ENCODE data around the gene P2RX4.
"Not testable (repeated sequence)": the region's sequence is repeated elsewhere in the genome, so short reads cannot be mapped to it uniquely, and the experiment has no call there.

P2RX4 gene

DNA sequence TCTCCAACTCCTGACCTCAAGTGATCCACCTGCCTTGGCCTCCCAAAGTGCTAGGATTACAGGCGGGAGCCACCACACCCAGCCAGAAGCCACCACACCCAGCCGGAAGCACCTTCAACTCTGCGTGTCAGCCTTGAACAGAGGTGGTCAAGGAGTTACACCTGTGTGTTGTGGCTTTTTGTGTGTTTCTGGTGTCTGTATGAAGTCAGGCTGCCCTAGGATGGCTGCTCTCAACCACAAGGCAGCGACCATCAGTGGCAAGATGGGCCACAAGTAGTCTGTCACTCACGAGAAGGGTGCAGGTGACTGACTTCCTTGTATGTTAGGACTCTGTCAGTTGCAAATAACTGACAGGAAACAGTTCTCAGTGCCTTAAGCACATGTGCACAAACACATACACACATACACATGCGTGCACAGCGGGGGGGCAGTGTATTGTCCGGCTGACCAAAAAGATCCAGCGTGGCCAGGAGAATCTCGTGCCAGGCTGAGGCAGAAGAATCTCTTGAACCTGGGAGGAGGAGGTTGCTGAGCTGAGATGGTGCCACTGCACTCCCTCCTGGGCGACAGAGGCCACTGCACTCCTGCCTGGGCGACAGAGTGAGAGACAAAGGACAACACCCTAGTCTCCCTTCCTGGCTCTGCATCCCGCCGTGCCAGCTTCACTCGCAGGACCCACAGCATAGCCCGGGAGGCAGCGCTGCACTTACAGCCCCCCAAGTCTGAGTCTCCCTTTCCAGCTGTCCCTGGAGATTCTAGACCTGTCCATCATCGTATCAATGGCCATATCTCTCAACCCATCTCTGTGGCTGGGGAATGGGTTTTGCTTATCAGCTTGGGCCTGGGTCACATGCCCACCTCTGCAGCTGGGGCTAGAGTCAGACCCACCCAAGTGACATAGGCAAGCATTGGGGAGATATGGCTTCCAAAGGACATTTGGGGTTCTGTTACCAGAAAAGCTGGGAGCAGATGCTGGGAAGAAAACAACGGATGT is 13.7 kb downstream of the P2RX4 start:
- no peak for DNase-seq

DNA sequence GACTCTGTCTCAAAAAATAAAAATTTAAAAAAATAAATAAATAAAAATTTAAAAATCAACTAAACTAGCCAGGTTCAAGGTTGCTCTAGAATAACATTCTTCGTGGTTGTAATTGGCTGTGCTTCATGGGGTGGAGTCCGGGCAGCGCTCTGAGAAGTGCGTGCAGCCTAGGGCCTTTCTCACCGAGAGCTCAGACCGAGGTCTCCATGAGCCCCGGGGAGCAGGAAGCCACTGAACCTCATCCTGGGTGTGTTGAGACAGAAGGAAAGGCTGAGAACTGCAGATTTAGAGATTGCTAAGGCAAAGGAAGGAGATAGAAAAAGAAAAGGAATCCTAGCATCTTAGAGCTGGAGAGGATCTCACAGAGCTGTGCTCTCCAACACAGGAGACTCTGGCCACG is 14.7 kb downstream of the P2RX4 start:
- no peak for DNase-seq

DNA sequence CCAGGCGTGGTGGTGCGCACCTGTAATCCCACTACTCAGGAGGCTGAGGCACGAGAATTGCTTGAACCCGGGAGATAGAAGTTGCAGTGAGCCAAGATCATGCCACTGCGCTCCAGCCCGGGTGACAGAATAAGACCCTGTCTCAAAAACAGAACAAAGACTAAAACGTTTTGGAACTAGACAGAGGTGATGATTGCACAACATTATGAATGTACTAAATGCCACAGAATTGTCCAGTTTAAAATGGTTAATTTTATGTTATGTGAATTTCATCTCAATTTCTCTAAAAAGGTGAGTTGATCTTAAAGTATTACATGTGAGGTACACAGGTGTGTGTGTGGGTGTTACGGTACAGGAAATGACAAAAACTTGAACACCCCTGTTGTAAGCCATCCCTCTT is 16.5 kb downstream of the P2RX4 start:
- no peak for DNase-seq

DNA sequence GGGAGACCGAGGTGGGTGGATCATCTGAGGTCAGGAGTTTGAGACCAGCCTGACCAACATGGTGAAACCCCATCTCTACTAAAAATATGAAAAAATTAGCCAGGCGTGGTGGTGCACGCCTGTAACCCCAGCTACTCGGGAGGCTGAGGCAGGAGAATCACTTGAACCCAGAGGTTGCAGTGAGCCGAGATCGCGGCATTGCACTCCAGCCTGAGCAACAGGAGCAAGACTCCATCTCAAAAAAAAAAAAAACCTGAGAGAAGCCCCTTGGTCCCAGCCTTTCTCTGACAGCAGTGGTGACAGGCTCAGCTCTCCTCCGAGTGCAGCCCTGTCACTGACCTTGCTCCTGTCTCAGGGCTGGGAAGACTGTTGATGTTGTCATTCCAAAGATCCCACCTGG is 16.9 kb downstream of the P2RX4 start:
- not testable (repeated sequence) for DNase-seq

DNA sequence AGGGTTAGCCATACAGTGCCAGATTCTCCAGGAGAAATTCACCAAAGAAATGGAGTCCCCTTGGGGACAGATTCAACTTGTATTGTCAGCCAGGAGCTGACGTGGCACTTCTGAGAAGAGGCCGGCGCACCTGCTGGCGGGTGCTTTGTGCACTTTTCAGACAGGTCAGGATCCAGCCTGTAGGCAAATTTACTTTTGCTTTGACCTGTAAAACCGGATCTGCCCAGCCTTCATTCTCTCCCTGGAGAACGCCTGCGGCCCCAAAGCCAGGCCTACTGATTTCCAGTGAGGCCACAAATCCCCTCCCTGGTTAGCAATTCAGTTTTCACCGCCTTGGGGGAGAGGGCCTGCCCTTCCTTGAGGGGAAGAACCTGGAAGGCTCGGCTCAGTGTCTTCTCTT is 17.4 kb downstream of the P2RX4 start:
- no peak for DNase-seq

DNA sequence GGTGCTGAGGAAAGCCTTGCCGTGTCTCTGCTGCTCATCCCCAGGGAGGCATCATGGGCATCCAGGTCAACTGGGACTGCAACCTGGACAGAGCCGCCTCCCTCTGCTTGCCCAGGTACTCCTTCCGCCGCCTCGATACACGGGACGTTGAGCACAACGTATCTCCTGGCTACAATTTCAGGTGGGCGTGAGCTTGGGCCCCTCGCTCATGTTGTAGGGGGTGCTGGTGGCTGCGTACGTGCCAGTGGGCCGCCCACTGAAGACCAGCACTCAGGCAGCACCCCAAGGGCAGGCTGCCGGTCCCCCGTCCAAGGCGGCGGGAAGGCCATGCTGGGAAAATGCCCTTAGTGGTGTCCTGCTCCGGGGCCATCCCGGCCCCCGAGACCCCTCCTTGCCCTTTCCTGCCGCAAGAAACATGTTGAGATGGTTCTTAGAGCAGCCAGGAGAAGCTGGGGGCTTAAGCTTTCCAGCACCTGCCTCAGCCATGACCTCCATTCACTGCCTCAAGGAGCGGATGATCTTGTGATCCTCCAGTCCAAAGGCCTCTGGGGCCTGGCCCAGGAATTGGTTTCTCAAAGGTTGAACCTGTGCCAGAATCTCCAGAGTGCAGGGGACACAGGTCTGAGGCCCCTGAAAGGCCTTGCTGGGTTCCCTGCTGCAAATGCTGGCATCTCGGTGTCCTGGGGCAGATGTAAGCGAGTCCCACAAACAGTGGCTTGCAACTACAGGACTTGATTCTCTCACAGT is 19.2 kb downstream of the P2RX4 start:
- no peak for DNase-seq

DNA sequence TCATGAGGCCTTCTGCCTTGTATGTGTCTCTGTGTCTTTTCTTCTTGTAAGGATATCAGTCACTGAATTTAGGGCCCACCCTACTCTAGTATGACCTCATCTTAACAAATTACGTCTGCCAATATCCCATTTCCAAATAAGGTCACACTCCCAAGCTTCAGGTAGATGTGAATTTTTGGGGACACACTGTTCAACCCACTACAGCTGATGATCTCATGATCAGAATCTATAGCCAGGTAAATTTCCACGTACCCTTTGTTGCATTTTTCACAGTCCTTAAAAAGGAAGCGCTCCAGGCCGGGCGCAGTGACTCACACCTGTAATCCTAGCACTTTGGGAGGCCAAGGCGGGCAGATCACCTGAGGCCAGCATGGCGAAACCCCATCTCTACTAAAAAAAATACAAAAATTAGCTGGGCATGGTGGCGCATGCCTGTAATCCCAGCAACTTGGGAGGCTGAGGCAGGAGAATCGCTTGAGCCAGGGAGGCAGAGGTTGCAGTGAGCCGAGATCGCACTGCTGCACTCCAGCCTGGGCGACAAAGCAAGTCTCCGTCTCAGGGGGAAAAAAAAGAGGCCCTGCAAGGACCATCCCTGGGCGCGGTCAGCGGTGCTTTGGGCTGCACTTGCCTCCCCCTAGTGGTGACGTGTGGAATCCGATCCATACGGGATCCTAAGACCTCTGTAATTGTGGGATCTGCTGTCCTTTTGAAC is 20.1 kb downstream of the P2RX4 start:
- peak; percentile 84 to 91 (median 90) for DNase-seq

DNA sequence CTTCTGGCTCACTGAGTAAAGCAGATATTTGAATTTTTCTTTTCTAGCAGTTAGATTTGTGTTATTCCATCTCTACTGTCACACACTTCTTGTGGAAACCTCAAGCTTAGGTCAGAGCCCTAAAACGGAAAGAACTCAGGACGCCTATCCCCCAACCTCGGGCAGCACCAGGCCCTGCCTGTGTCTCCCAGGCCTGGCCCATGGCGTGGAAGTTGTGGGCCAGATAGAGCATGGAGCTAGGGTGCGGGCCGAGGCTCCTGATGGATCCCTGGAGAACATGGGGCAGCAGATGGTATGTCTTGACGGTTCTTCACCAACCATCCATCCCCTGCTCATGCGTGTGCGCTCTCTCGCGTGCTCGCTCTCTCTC is 20.6 kb downstream of the P2RX4 start:
- no peak for DNase-seq

DNA sequence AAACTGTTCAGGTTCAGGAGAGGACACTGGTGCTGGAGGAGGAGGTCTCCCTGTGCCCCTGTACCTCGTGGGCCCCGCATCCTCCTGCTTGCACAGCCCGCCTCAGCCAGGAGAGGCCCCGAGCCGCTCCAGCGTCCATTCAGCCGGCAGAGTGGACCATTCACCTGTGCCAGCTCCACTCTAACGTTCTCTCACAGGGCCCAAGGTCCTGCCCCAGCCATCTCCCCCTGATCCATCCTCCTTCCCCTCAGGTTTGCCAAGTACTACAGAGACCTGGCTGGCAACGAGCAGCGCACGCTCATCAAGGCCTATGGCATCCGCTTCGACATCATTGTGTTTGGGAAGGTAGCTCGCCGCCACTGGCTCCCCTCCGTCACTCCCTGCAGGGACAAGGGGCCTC is 22.2 kb downstream of the P2RX4 start:
- no peak for DNase-seq

DNA sequence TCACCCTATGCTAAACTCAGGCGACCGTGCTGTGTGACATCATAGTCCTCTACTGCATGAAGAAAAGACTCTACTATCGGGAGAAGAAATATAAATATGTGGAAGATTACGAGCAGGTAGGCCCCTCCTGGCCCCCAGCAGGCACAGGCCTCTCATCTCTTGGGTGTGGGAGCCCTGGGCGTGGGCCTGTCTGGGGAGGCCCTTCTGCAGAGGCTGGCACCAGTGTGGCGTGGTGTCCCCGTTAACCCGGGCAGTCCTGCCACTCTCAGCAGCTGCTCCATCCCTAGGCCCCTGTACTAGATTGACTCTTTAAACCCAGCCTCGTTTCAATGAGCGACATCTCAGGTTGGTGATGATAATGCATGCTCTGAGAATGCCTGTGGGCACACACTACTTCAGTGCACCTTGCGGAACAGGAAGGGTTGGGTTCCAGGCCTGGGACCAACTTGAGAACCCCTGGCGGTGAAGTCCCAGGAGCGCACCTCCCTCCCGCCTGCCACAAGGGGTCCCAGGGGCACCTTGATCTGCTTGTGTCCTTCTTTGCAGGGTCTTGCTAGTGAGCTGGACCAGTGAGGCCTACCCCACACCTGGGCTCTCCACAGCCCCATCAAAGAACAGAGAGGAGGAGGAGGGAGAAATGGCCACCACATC is 23.2 kb downstream of the P2RX4 start:
- DNase-seq, result no peak

DNA sequence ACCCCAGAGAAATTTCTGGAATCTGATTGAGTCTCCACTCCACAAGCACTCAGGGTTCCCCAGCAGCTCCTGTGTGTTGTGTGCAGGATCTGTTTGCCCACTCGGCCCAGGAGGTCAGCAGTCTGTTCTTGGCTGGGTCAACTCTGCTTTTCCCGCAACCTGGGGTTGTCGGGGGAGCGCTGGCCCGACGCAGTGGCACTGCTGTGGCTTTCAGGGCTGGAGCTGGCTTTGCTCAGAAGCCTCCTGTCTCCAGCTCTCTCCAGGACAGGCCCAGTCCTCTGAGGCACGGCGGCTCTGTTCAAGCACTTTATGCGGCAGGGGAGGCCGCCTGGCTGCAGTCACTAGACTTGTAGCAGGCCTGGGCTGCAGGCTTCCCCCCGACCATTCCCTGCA is 23.7 kb downstream of the P2RX4 start:
- DNase-seq, result no peak

DNA sequence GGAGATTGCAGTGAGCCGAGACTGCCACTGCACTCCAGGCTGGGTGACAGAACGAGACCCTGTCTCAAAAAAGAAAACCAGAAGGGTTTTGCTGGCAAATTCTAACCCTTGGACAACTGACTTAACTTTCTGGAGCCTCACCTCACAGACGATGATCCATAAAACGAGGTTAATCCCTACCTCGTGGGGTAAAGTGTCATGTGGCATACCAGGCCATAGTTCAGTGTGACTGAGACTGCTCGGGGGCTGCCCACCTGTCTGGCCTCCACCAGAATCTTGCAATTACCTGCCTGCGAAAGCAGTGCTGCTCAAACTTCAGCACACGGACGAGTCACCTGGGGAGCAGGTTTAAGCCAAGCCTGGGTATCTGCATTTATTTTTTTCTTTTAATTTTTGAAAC is 26.8 kb downstream of the P2RX4 start:
- no peak for DNase-seq

DNA sequence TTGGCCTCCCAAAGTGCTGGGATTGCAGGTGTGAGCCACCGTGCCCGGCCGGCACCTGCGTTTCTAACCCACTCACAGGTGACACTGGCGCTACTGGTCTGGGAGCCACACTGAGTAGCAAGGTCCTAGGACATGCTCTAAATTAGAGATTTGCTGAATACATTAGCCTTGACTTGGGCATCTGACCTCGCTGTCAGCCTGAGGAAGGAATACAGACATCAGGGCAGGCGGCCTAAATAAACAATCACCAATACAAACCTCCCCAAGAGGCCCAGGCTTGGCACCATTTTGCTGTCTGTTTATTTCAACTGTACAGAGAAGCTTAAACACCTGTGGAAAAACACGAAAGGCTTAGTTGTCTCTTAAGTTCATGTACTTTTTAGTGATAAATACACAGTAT is 27.5 kb downstream of the P2RX4 start:
- DNase-seq, result no peak

DNA sequence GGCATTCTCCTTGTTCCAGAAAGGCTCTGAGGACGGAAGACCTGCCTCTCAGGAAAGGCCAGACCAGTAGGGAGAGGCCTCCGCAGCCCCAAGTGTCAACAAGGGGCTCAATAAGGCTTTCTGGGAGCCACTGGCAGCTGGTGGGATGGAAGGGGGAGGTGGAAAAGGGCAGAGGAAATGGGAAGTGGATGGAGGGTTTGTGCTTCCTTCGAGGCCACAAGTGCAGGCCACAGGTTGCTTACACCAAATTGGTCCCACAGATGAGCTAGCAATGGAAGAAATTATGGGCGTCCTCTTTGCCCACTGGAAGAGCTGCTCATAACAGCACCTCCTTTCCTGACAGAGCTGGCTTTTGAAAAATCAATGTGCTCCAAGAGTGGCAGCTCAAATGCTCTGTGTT is 28.2 kb downstream of the P2RX4 start:
- DNase-seq, result no peak

DNA sequence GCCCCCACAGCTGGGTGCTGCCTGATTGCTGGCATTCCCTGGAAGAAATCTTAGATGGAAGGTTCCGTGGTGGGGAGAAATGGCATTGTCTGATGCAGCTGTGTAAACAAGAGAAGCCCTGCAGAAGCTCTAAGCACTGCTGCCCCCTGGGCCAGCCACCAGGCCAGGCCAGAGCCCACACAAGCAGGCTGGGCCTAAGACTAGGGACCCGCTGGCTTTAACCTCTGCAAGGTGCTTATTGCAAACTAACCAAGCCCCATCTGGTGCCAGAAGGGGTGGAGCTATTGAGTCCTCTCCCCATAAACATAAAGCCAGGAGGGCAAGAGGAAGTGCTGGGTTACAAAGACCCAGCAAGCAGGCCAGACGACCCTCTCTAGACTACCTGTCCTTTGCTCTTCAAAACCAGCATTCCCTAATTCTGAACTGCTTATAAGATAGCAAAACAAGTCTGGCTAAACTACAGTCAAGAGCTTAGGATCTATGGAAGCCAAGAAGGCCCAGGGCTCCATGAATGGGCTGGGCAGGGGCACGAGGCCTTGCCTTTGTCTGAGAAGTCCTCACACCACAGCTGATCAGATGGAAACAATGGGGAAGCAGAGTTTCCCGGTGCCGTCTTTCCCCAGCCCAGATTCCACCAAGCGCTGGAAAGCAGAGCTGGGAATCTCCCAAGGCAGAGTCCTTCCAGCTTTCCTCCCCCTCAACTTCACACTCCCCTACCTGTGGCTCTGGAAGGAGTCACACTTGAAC is 28.8 kb downstream of the P2RX4 start:
- no peak for DNase-seq

DNA sequence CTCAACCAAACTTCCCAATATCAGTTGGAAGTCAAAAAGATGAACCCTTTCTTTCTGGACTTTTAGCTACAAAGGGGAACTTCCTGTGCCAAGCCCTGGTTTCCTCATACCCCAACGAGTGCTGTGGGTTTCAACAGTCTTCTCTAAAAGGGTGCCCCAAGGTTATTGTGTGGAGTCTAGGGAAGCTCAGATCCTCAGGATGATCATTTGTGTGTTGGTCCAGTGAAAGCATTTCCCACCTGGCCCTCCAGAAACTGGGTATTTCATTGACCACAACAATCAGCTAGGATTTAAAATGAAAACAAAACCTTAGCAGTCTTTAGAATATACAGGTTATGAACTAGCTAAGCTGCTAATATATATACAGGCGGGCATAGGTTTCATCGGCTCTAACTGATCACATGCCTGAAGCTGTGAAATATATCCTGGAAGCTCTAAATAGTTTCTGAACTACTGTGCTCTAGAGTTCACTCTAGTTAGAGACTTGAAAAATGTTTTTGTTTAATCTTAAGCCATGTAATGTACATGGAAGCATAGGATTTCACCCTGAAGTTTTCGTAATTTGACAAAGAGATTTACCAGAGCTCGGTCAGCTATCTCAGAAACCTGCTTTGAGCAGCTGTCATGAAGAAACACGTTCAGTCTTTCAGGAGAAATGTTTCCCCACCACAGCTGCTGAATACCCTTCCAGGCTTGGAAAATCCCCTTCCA is 29.6 kb downstream of the P2RX4 start:
- peak; percentile 77 to 83 (median 77) for DNase-seq

DNA sequence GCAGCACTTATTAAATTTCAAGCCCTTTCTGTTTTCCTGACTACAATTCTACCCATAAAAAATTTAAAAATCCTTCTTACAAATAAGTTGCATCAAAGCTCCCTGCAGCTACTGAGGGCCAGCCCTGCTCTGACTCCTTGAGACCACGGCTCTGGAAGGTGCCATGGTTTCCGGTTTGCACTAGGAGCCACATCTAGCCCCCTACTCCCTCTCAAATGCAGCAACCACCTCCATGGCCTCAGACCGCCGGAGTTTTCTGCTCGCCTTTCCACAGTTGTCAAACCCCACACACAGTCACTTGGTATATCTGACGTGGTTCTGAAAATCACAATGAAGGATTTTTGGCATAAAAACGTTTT is 30.1 kb downstream of the P2RX4 start:
- DNase-seq, result no peak

DNA sequence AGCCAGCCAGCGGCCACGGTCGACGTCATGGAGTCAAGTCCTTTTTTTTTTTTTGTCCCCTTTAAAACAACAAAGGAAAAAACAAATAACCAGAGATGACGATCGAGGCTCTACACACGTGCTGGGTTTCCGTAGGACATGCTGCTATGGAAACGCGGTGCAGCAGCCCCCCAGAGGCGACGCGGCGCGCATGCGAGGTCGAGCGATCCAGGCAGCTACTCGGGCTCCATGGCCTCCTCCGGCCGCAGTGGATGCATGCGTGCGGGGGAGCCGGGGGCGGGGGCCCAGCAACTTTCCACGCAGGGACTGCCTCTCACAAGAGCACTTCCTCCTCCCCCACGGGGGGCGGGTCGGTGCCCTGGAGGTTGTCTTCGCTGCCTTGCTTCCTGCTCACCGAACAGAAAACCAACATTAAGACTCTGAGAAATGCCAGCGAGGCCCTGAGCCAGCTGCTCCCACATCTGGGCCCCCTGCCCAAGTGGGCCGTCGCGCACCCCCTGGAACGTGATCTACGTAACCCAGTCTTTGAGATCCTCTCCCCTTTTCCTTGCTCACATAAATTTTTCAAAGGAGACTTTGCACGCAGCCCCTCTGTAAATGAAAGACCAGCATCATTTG is 30.7 kb downstream of the P2RX4 start:
- peak; percentile 77 to 92 (median 86) for DNase-seq

DNA sequence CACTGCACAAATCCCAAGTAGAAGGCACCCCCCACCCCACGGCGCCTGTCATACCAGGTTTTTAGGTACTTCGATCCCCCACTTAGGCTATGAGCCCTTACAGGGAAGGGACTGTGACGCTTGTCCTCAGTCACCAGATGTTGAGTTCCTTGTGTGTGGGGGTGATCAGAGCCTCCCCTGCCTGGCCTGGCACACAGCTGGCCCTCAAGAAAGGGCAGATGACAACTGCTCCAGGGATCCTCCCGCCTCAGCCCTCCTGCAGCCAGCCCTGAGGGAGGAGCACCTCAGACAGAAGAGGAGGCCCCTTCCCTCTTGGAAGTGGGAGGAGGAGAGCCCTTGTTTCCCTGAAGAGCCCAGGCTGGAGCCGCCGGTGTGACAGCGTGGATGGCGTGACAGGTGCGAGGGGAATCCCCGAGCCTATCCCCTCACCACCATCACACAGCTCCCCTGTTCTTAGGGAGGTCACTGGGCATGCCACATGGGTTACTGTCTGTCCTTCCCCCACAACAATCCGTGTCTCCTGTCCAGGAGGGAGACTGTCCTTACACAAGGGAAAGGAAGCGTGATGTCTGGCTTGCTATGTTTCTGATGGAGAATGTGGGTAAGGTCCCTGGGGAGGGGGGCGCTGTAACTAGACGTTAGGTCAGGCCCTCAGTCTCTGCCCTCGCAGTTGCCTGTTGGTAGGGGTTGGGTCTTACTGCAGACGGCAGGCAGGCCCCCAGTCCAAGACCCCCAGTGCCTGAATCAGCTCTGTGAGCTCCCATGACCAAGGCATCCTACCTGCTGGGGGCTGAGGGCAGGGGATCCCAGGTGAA is 31.4 kb downstream of the P2RX4 start:
- peak in 2 of 3 donors; percentile 33 to 41 for DNase-seq

DNA sequence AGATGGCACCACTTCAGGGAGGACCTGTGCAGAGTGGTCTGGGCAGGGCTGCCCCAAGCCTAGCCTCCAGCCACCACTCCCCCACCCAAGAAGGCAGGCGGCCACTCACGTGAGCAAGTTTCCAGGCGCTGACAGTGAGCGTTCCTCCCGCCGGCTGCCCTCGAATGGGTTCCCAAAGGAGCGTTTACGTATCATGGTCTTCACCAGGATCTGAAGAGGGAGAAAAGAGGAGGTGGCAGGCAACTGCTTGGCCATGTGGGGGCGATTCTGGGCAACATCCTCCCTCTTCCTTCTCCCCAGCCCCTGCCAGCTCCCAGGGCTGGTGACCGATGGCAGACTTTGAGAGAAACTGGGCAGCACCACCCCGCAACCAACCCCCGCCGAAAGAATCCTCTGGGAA is 35.1 kb downstream of the P2RX4 start:
- DNase-seq, result no peak

Measured in suppressor macrophage treated with lipopolysaccharide for 1 hour (primary cell).